HG03108 (cell line): ENCODE data around the gene ZNF613.
"Not testable (repeated sequence)": the region's sequence is repeated elsewhere in the genome, so short reads cannot be mapped to it uniquely, and the experiment has no call there.

ENCODE experiments used
- ATAC-seq: cut with Tn5 transposase; IDR thresholded peaks from one replicate; pipeline ENCODE4 v1.9.1; 2021; ENCODE audit warnings: moderate library complexity; ENCODE audit not compliant: unreplicated experiment

ZNF613 gene

DNA sequence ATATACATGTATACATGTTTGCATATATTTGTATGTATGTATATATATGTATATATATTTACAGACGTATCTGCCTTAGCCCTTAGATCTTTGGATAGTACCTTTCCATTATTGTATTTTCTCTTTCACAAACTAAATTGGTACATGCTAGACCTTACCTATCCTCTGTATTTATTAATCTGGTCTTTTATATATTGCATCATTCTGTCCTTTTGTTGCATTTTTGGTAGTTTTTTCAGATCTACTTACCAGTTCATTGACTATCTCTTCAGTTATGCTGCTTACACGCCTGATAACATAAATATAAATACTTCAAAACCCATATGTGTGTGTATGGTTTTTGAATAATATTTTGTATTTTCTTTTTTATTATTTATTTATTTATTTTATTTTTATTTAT lies 11.7 kb downstream of the ZNF613 start:
- no peak for ATAC-seq

DNA sequence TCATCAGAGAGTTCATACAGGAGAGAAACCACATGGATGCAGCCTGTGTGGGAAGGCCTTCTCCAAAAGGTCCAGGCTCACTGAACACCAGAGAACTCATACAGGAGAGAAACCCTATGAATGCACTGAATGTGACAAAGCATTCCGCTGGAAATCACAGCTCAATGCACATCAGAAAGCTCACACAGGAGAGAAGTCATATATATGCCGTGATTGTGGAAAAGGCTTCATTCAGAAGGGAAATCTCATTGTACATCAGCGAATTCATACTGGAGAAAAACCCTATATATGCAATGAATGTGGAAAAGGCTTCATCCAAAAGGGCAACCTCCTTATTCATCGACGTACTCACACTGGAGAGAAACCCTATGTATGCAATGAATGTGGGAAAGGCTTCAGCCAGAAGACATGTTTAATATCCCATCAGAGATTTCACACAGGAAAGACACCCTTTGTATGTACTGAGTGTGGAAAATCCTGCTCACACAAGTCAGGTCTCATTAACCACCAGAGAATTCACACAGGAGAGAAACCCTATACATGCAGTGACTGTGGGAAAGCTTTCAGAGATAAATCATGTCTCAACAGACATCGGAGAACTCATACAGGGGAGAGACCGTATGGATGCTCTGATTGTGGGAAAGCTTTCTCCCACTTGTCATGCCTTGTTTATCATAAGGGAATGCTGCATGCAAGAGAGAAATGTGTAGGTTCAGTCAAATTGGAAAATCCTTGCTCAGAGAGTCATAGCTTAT lies 17.7 kb downstream of the ZNF613 start:
- ATAC-seq = no peak

DNA sequence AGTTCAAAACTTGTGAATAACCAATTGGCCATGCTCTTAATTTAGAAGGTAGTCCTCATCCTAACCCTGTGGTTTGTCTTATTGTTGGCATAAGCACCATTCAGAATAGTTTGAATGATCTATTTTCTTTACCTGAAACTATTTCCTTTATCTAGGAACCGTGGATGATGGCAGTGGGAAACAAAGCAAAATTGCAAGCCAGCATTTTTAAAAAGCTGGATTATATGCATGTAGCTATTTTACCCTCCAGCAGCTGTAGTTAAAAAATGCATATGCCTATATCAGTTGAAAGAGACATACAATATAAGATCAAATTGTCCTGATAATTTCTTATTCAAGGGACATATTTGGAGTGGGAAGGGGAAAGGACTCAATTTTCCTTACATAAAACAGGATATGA lies 19.3 kb downstream of the ZNF613 start:
- ATAC-seq = no peak

DNA sequence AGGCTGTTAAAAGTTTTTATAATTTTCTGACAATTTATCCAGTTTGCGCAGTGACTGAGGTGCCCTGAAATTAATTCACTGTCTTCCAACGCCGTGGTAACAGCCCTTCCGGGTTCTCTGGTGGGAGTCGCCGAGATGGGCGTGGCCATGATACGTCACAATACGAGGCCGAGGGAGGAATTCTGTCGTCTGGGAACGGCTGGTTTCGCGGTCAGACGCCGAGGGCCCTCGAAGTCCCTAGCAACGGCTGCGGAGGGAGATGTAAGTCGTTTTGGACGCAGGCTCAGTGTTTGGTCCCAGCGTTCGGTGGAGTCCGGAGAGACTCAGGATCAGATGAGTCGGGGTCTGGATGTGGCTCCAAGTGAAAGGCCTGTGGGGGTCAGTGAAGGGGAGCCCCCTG lies 21.7 kb downstream of the ZNF613 start:
- ATAC-seq = no peak

DNA sequence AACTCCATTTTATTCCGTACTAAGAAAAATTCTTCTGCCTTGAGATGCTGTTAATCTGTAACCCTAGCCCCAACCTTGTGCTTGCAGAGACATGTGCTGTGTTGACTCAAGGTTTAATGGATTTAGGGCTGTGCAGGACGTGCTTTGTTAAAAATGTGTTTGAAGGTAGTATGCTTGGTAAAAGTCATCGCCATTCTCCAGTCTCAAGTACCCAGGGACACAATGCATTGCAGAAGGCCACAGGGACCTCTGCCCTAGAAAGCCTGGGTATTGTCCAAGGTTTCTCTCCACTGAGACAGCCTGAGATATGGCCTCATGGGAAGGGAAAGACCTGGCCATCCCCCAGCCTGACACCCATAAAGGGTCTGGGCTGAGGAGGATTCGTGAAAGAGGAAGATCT lies 30.6 kb downstream of the ZNF613 start:
- ATAC-seq = not testable (repeated sequence)

DNA sequence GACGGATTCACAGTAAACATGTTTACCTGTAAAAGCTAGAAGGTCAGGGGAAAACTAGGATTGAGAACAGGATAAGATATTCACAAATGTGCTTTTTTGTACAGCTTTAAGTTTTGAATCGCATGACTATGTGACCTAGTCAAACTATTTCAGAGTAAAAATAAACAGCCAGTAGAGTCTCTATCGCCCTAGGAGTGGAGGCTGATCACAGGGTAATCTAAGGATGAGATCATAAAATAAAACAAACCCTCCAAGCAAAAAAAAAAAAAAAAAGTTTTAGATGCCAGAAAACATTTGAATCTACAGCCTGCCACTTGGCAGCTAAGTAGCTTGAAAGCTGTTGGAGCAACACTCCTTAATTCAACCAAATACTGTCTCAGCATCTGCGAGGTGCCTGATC lies 32.5 kb downstream of the ZNF613 start:
- no peak for ATAC-seq

DNA sequence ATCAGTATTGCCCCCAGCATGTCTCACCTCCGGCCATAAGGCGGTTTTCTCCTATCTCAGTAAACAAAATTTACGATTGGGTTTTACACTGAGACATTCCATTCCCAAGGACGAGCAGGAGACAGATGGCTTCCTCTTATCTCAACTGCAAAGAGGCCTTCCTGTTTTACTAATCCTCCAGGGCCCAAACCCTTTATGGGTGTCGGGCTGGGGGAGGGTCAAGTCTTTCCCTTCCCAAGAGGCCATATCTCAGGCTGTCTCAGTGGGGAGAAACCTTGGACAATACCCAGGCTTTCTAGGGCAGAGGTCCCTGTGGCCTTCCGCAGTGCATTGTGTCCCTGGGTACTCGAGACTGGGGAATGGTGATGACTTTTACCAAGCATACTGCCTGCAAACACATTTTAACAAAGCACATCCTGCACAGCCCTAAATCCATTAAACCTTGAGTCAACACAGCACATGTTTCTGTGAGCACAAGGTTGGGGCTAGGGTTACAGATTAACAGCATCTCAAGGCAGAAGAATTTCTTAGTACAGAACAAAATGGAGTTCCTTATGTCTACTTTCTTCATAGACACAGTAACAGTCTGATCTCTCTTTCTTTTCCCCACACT lies 33.5 kb downstream of the ZNF613 start:
- ATAC-seq = not testable (repeated sequence)

DNA sequence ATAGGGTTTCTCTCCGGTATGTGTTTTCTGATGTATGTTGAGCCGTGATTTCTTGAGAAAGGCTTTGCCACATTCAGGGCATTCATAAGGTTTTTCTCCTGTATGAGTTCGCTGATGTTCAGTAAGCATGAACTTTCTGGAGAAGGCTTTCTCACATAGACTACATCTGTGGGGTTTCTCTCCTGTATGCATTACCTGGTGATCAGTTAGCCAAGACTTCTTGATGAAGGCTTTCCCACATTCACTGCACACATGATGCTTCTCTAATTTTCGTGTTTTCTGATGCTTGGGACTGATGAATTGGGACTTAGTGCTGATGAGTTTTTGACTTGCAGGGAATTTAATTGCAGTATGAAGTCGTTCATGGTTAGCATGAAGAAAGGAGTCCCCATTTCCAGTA lies 38.3 kb downstream of the ZNF613 start:
- no peak for ATAC-seq

DNA sequence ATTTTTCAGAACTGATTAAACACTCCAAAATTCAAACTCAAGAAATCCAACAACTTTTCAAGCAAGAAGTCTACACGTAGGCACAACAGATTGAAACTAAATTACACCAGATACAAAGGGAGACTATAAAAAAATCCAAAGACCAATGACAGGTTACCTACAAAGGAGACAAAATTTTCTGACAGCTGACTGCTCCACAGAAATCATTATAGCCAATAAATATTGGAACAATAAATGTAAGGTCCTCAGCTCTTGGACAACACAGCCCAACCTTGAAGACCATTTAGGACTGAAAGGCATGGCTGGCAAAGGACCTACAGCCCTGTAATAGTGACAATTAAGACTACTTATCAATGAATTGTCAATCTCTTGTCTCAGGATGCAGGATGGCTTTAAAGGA lies 43.4 kb downstream of the ZNF613 start:
- ATAC-seq = no peak

DNA sequence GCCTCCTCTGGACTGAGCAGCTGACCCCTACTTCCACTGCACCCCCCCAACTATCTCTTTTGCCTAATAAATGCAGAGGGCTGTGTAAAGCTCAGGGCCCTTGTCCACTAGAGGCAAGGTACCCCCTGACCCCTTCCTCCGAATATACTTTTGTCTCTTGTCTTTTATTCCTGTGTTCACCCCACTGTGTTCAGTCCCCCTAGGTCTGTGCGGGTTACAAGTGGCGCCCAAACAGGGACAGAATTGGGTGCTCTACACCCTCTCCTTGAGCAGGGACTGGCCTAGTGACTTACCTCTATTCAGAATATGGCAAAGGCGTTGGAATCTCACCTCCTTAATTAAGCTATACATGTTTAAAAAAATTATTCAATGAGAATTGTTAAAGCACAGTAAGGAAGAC lies 44.4 kb downstream of the ZNF613 start:
- no peak for ATAC-seq

DNA sequence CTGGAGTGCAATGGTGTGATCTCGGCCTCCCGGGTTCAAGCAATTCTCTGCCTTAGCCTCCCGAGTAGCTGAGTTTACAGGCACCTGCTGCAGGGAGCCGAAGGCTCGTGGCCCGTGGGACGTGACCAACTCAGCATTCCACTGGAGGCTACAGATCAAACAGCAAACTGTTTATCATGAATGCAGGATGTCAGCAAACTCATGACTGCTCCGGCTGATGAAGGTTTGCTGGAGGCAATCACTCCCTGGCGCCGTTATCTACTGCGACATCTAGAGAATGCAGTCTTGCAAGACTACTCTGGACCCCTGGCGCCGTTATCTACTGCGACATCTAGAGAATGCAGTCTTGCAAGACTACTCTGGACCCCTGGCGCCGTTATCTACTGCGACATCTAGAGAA lies 48.5 kb downstream of the ZNF613 start:
- not testable (repeated sequence) for ATAC-seq

DNA sequence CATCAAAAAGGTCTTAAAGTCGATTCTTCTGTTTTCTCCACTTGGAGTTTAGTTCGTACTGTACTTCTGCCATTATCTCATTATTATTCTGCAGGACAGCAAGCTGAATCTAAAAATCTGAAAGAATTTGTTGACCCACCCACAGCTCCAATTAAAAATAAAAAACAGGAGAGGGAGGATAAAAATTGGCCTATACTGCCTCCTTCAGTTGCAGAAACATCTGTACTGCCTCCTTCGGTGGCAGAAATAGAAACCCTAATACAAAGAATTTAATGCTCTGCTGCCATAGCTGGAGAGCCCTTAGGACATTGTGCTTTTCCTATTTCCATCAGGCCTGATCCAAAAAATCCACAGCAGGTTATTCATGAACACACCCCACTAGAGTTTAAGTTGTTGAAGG lies 49.6 kb downstream of the ZNF613 start:
- ATAC-seq = no peak

DNA sequence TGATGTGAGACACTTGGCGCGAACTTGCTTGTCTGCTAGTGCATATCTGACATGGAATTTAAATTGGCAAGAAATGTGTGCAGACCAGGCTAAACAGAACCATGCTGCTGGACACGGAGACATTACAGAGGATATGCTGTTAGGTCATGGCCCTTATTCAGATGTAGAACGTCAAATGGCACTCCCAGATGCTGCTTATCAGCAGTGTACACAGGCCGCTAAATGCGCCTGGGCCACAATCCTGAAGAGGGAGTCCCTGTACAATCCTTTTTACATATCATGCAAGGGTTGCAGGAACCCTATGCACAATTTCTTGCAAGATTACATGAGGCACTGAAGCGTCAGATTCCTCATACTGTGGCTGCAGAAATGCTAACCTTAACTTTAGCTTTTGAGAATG lies 50.1 kb downstream of the ZNF613 start:
- no peak for ATAC-seq

DNA sequence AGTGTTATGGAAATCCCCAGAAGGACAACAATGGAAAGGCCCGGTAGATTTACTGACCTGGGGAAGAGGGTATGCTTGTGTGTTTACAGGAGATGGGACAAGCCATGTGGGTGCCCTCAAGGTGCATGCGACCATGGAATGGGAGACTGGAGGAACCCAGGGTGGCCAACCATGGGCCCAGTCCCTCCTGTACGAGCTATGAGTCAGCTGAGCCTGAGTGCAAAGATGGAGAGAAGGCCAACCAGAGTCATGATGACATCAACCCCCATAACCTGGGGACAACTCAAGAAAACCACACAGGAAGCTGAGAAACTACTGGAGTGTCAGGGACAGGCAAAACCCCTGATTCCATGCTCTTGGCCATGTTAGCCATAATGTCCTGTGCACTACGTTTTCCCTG lies 51.6 kb downstream of the ZNF613 start:
- no peak for ATAC-seq

DNA sequence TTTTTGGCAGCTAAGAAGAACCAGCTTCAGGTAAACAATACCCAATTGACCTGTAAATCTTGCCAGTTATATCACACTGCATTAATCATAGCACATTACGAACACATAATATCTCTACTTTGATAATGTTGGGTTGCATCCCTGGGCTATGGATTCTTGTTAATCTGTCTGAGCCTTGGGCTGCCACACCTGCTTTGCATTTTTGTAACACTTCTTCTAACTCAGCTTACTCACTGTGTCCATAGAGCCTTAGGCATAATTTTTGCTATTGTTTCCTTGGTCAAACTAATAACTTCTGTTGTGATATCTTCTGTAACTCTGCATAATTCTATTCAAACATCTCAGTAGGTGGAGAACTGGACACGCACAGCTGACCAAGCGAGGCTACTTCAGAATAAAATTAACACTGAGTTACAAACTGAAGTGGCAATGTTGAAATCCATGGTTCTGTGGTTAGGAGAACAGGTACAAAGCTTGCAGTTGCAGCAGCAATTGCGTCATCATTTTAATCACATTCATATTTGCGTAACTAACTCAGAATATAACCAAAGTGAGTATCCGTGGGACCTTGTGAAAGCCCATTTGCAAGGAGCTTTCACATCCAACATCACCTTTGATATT lies 53.0 kb downstream of the ZNF613 start:
- no peak for ATAC-seq

DNA sequence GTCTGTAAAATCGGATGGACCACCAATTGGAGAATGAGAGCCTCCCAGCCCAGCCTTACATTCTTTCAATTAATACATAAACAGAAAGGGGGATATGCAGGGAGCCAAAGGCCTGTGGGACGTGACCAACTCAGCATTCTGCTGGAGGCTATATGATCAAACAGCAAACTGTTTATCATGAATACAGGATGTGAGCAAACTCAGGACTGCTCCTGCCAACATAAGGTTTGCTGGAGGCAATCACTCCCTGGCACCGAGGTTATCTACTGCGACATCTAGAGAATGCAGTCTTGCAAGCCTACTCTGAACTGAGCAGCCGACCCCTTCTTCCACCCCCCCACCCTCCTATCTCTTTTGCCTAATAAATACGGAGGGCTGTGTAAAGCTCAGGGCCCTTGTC lies 53.7 kb downstream of the ZNF613 start:
- not testable (repeated sequence) for ATAC-seq

DNA sequence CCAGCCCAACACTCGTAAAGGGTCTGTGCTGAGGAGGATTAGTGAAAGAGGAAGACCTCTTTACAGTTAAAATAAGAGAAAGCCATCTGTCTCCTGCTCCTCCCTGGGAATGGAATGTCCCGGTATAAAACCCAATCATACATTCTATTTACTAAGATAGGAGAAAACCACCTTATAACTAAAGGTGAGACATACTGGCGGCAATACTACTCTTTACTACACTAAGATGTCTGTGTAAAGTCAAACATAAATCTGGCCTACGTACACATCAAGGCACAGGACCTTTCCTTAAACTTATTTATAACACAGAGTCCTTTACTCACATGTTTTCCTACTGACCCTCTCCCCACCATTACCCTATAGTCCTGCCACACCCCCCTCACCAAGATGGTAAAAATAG lies 56.1 kb downstream of the ZNF613 start:
- no peak for ATAC-seq

DNA sequence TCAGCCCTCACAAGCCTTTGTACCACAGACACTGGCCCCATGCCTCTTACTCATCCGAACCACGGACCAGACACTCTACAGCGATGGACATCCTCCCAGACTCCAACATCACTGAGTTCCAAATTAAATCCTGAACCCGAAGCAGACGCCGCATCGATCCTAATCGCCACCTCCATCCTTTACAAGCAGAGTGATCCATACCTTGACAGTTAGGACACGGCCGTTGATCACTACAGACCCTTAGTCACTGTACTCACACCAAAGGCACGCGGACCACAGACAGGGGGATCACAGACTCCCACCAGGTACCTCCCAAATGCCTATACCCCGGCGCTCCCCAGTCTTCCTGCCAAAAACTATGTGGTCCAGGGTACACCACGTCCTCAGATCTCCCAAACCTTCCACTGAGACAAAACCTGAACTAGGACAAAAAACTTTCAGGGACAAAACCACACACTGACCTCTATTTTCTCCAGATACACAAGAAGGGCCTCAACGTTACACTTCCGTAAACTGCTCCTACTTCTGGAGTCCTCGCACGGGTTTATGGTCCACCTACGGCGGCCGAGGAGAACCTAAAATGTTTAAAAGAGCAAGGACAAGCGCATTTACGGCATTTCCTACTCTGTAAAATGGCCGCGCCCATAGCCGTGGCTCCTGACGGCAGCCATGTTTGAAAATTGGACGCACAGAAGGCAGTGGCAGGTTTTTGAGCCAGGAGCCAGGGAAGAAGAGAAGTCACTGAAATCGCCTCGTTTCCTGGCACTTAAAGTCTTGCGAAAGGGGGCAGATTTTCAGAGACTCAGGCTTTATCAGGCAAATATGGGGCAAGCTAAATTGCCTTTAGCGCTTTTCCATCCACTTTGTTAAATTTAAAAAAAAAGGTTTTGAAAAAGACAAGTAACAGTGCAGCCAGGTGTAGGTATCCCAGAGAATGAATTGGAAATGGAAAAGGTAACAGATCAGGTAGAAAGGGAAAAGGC lies 59.3 kb downstream of the ZNF613 start, which contains the start of gene ZNF350:
Gene ZNF350, minus strand, starts transcription at position 532 of the 983 bp plus-strand sequence. CDS start 12,480 bp downstream, outside the sequence.
- peak; percentile 87 for ATAC-seq

DNA sequence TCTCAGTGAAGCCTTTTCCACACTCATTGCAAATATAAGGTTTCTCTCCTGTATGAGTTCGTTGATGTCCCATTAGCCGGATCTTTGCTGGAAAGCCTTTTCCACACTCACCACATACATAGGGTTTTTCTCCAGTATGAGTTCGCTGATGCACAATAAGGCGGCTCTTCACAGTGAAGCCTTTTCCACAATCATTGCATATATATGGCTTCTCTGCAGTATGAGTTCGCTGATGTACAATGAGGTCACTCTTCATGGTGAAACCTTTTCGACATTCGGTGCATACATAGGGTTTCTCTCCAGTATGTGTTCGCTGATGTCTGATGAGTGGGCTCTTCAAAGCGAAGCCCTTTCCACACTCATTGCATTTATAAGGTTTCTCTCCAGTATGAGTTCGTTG lies 66.2 kb downstream of the ZNF613 start:
- ATAC-seq = no peak

DNA sequence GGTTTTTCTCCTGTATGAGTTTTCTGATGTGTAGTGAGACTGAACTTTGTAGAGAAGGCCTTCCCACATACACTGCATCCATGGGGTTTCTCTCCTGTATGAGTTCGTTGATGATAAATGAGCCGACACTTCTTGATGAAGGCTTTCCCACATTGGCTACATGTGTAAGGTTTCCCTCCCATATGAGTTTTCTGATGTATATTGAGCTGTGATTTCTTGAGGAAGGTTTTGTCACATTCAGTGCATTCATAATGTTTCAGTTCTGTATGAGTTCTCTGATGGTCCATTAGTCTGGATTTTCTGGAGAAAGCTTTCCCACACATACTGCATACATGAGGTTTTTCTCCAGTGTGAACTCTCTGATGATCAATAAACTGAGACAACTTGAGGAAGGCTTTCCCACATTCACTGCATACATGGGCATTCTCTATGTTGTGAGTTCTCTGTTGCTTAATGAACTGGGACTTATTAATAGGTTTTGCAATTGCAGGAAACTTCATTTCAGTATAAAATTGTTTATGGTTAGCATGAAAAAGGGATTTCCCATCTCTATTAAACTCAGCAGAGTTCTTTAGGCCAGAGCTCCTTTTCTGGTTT lies 66.9 kb downstream of the ZNF613 start:
- no peak for ATAC-seq
